KMS-11 (cell line): ENCODE data around the gene CCN5.

Source experiments
- H2AFZ ChIP-seq: fragments of 200-600 bp; sonication (generic); 2 replicates; pipeline ENCODE4 v1.6.1; 2016; ENCODE audit warnings: antibody characterized with exemption, mixed run types, low read depth
- H3K27ac ChIP-seq: fragments of 200-600 bp; sonication (generic); 2 replicates; pipeline ENCODE4 v1.6.1; 2016; ENCODE audit warnings: mild to moderate bottlenecking, mixed run types
- H3K27me3 ChIP-seq: fragments of 200-600 bp; sonication (generic); 2 replicates; pipeline ENCODE4 v1.6.1; 2017; ENCODE audit warnings: mild to moderate bottlenecking, low read depth, mixed run types, moderate library complexity; ENCODE audit not compliant: insufficient read depth
- H3K36me3 ChIP-seq: fragments of 200-600 bp; sonication (generic); 2 replicates; pipeline ENCODE4 v1.6.1; 2017; ENCODE audit warnings: mild to moderate bottlenecking, mixed run types; ENCODE audit not compliant: insufficient read depth
- H3K4me1 ChIP-seq: fragments of 200-600 bp; sonication (generic); 2 replicates; pipeline ENCODE4 v1.6.1; 2016; ENCODE audit warnings: mild to moderate bottlenecking, low read depth, mixed run types; ENCODE audit not compliant: poor library complexity, severe bottlenecking
- H3K4me2 ChIP-seq: fragments of 200-600 bp; sonication (generic); 2 replicates; pipeline ENCODE4 v1.7.0; 2016; ENCODE audit warnings: mild to moderate bottlenecking, mixed run types
- H3K4me3 ChIP-seq: fragments of 200-600 bp; sonication (generic); IDR thresholded peaks from 2 replicates; pipeline ENCODE4 v1.6.1; 2017; ENCODE audit warnings: low read depth, low read length, mixed read lengths; ENCODE audit not compliant: insufficient read depth
- H3K79me2 ChIP-seq: fragments of 200-600 bp; sonication (generic); 2 replicates; pipeline ENCODE4 v1.6.1; 2016; ENCODE audit warnings: low read depth, mixed run types; ENCODE audit not compliant: insufficient read depth
- H3K9ac ChIP-seq: fragments of 200-600 bp; sonication (generic); 2 replicates; pipeline ENCODE4 v1.6.1; 2016; ENCODE audit warnings: mild to moderate bottlenecking, mixed run types
- H4K20me1 ChIP-seq: fragments of 200-600 bp; sonication (generic); 2 replicates; pipeline ENCODE4 v1.6.1; 2016; ENCODE audit warnings: mild to moderate bottlenecking, mixed run types; ENCODE audit not compliant: insufficient read depth
- CTCF ChIP-seq: fragments of 200-600 bp; sonication (generic); conservative IDR thresholded peaks from 2 replicates; pipeline ENCODE4 v1.6.1; 2017; ENCODE audit warnings: low read depth, mild to moderate bottlenecking, antibody characterized with exemption, low read length, moderate library complexity, mixed read lengths

CCN5 gene

GRCh38 chr20:44684047-44684967 lies 30.9 kb upstream of the CCN5 start:
- no peak for TF ChIP-seq CTCF
- H3K4me3 ChIP-seq: no peak overlapping the region
- no peak overlapping the region for H2AFZ ChIP-seq
- no peaks in the 10 kb centered on the region for H4K20me1 ChIP-seq
- H3K4me1 ChIP-seq: peaks cover 23% of the 10 kb centered on the region
- no peak overlapping the region for H3K4me2 ChIP-seq
- no peak overlapping the region for H3K9ac ChIP-seq
- no peaks in the 10 kb centered on the region for H3K36me3 ChIP-seq
- H3K27me3 ChIP-seq: peaks cover 6% of the 10 kb centered on the region; the same call in 1 of the 2 replicates
- H3K79me2 ChIP-seq: no peaks in the 10 kb centered on the region
- no peak overlapping the region for H3K27ac ChIP-seq

GRCh38 chr20:44686934-44687333 lies 28.2 kb upstream of the CCN5 start:
- TF ChIP-seq CTCF: no peak

GRCh38 chr20:44688053-44688625 lies 27.0 kb upstream of the CCN5 start:
- Histone ChIP-seq H4K20me1 (no peaks in the 10 kb centered on the region), H3K27ac (no peak overlapping the region)

More at GRCh38 chr20:44686934-44687333, 28.2 kb upstream of the CCN5 start:
- H3K4me1 ChIP-seq: peaks cover 23% of the 10 kb centered on the region
- no peak overlapping the region for H3K27ac ChIP-seq
- H3K4me3 ChIP-seq: no peak overlapping the region
- H2AFZ ChIP-seq: no peak overlapping the region
- no peaks in the 10 kb centered on the region for H3K79me2 ChIP-seq
- no peak overlapping the region for H3K4me2 ChIP-seq
- no peaks in the 10 kb centered on the region for H4K20me1 ChIP-seq
- H3K9ac ChIP-seq: no peak overlapping the region
- no peaks in the 10 kb centered on the region for H3K36me3 ChIP-seq
- H3K27me3 ChIP-seq: peaks cover 25% of the 10 kb centered on the region

GRCh38 chr20:44689809-44690208 lies 25.4 kb upstream of the CCN5 start:
- no peaks in the 10 kb centered on the region for H3K36me3 ChIP-seq
- H2AFZ ChIP-seq: no peak overlapping the region
- H3K4me1 ChIP-seq: peaks cover 7% of the 10 kb centered on the region
- H3K79me2 ChIP-seq: no peaks in the 10 kb centered on the region
- H3K27me3 ChIP-seq: peaks cover 53% of the 10 kb centered on the region
- no peak for TF ChIP-seq CTCF
- no peak overlapping the region for H3K4me2 ChIP-seq
- no peak overlapping the region for H3K9ac ChIP-seq
- no peaks in the 10 kb centered on the region for H4K20me1 ChIP-seq
- no peak overlapping the region for H3K4me3 ChIP-seq
- no peak overlapping the region for H3K27ac ChIP-seq

More at GRCh38 chr20:44688053-44688625, 27.0 kb upstream of the CCN5 start:
- Histone ChIP-seq H3K4me3 (no peak overlapping the region), H3K79me2 (no peaks in the 10 kb centered on the region), H2AFZ (no peak overlapping the region), H3K4me2 (no peak overlapping the region), H3K36me3 (no peaks in the 10 kb centered on the region), H3K9ac (no peak overlapping the region), H3K4me1 (peaks cover 22% of the 10 kb centered on the region), H3K27me3 (peaks cover 37% of the 10 kb centered on the region)
- TF ChIP-seq CTCF: no peak
